Measurements from ENCODE around the gene AARS2. TPM values are rescaled to one million over a fixed set of nuclear protein-coding genes. Genes with fewer than 3 reads are reported as not detected.

AARS2 gene
- total and polyA plus RNA-seq, 10 of the 15 experiments (the other 5 are each of a cell fraction or from before 2014, with no cell fraction given) = 0.71 to 18.3 (median 12.7) TPM

- TF ChIP-seq, protein P1, sequence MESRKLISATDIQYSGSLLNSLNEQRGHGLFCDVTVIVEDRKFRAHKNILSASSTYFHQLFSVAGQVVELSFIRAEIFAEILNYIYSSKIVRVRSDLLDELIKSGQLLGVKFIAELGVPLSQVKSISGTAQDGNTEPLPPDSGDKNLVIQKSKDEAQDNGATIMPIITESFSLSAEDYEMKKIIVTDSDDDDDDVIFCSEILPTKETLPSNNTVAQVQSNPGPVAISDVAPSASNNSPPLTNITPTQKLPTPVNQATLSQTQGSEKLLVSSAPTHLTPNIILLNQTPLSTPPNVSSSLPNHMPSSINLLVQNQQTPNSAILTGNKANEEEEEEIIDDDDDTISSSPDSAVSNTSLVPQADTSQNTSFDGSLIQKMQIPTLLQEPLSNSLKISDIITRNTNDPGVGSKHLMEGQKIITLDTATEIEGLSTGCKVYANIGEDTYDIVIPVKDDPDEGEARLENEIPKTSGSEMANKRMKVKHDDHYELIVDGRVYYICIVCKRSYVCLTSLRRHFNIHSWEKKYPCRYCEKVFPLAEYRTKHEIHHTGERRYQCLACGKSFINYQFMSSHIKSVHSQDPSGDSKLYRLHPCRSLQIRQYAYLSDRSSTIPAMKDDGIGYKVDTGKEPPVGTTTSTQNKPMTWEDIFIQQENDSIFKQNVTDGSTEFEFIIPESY (IDR thresholded peaks at IDR 0.05) = no peak
- peak; percentile 99 for TF ChIP-seq SPI1 (IDR thresholded peaks at IDR 0.05; ENCODE audit: borderline replicate concordance, insufficient read depth, low read depth, low read length)
- no peak for TF ChIP-seq STAT1 (conservative IDR thresholded peaks at IDR 0.05)
- no peak for TF ChIP-seq FOS (IDR thresholded peaks at IDR 0.05; ENCODE audit: borderline replicate concordance, extremely low read depth, insufficient read length)
- TF ChIP-seq CBX3 (IDR thresholded peaks at IDR 0.05; ENCODE audit: borderline replicate concordance, low read depth) = no peak
- TF ChIP-seq FOXK2 (IDR thresholded peaks at IDR 0.05) = no peak
- peak; percentile 93 for TF ChIP-seq MLLT1 (IDR thresholded peaks at IDR 0.05)
- no peak for TF ChIP-seq HDAC6 (IDR thresholded peaks at IDR 0.05; ENCODE audit: unreplicated experiment)
- TF ChIP-seq WRNIP1 (IDR thresholded peaks at IDR 0.05; ENCODE audit: borderline replicate concordance, low read depth, low read length) = no peak
- TF ChIP-seq, protein P2, sequence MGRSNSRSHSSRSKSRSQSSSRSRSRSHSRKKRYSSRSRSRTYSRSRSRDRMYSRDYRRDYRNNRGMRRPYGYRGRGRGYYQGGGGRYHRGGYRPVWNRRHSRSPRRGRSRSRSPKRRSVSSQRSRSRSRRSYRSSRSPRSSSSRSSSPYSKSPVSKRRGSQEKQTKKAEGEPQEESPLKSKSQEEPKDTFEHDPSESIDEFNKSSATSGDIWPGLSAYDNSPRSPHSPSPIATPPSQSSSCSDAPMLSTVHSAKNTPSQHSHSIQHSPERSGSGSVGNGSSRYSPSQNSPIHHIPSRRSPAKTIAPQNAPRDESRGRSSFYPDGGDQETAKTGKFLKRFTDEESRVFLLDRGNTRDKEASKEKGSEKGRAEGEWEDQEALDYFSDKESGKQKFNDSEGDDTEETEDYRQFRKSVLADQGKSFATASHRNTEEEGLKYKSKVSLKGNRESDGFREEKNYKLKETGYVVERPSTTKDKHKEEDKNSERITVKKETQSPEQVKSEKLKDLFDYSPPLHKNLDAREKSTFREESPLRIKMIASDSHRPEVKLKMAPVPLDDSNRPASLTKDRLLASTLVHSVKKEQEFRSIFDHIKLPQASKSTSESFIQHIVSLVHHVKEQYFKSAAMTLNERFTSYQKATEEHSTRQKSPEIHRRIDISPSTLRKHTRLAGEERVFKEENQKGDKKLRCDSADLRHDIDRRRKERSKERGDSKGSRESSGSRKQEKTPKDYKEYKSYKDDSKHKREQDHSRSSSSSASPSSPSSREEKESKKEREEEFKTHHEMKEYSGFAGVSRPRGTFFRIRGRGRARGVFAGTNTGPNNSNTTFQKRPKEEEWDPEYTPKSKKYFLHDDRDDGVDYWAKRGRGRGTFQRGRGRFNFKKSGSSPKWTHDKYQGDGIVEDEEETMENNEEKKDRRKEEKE (IDR thresholded peaks at IDR 0.05) = no peak
- TF ChIP-seq RFX5 (IDR thresholded peaks at IDR 0.05; ENCODE audit: low read depth, low read length) = no peak
- TF ChIP-seq TCF3 (IDR thresholded peaks at IDR 0.05; ENCODE audit: borderline replicate concordance, insufficient read depth, low read depth, low read length) = peak; percentile 79; the same call in 1 of the 2 replicates
- TF ChIP-seq CREB1 (IDR thresholded peaks at IDR 0.05; ENCODE audit: low read depth) = no peak
- TF ChIP-seq IRF5 (IDR thresholded peaks at IDR 0.05; ENCODE audit: borderline replicate concordance) = no peak
- TF ChIP-seq HCFC1 (IDR thresholded peaks at IDR 0.05; ENCODE audit: low read length) = no peak
- no peak for TF ChIP-seq ZNF274 (IDR thresholded peaks at IDR 0.05; ENCODE audit: insufficient read depth, insufficient read length)
- TF ChIP-seq RBBP5 (conservative IDR thresholded peaks at IDR 0.05) = no peak
- no peak for TF ChIP-seq RUNX3 (IDR thresholded peaks at IDR 0.05; ENCODE audit: low read length)
These were observed 48.8 kb downstream of the AARS2 start (continued) for GRCh38 chr6:44264154-44265006.
